GM10266 (cell line): ENCODE results near the gene ERAS.
"Not testable (repeated sequence)": the region's sequence is repeated elsewhere in the genome, so short reads cannot be mapped to it uniquely, and the experiment has no call there.

Experiments used
- DNase-seq: peaks from one replicate; pipeline ENCODE4 v3.0.0; 2012; ENCODE audit errors: extremely low spot score
- TF ChIP-seq, protein P1 (sequence below): IDR thresholded peaks from 2 replicates; pipeline ENCODE4 v1.5.1; 2012; ENCODE audit warnings: mild to moderate bottlenecking, low read depth; ENCODE audit not compliant: control insufficient read depth, insufficient read depth; ENCODE audit errors: missing control alignments

ERAS gene

DNA sequence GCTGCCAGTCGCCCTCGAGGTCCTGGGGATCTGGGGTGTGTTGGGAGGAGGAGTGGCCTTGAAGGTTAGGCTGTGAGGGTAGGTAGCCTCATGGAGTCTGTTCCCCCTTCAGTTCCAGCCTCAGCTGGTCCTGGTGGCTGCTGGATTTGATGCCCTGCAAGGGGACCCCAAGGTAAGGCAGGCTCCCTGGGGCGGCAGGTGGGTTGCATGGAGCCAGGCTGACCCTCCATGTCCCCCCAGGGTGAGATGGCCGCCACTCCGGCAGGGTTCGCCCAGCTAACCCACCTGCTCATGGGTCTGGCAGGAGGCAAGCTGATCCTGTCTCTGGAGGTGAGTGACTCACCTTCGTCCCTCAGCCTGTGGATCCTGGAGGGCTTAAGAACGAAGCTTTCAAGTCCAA is 11.6 kb upstream of the ERAS start:
- no peak for DNase-seq
- TF ChIP-seq, protein P1, sequence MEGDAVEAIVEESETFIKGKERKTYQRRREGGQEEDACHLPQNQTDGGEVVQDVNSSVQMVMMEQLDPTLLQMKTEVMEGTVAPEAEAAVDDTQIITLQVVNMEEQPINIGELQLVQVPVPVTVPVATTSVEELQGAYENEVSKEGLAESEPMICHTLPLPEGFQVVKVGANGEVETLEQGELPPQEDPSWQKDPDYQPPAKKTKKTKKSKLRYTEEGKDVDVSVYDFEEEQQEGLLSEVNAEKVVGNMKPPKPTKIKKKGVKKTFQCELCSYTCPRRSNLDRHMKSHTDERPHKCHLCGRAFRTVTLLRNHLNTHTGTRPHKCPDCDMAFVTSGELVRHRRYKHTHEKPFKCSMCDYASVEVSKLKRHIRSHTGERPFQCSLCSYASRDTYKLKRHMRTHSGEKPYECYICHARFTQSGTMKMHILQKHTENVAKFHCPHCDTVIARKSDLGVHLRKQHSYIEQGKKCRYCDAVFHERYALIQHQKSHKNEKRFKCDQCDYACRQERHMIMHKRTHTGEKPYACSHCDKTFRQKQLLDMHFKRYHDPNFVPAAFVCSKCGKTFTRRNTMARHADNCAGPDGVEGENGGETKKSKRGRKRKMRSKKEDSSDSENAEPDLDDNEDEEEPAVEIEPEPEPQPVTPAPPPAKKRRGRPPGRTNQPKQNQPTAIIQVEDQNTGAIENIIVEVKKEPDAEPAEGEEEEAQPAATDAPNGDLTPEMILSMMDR, result no peak

DNA sequence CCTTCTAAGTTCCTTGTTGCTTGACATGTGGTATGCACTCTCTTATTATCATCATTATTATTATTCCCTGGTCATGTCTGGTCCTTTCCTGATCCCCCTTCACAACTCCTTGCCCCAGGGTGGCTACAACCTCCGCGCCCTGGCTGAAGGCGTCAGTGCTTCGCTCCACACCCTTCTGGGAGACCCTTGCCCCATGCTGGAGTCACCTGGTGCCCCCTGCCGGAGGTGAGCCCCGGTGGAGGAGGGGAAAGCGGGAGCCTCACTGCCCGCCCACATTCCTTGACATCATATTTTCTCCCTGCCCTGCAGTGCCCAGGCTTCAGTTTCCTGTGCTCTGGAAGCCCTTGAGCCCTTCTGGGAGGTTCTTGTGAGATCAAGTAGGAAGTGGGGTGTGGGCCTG is 11.0 kb upstream of the ERAS start:
- TF ChIP-seq, protein P1, result no peak
- DNase-seq, result no peak

DNA sequence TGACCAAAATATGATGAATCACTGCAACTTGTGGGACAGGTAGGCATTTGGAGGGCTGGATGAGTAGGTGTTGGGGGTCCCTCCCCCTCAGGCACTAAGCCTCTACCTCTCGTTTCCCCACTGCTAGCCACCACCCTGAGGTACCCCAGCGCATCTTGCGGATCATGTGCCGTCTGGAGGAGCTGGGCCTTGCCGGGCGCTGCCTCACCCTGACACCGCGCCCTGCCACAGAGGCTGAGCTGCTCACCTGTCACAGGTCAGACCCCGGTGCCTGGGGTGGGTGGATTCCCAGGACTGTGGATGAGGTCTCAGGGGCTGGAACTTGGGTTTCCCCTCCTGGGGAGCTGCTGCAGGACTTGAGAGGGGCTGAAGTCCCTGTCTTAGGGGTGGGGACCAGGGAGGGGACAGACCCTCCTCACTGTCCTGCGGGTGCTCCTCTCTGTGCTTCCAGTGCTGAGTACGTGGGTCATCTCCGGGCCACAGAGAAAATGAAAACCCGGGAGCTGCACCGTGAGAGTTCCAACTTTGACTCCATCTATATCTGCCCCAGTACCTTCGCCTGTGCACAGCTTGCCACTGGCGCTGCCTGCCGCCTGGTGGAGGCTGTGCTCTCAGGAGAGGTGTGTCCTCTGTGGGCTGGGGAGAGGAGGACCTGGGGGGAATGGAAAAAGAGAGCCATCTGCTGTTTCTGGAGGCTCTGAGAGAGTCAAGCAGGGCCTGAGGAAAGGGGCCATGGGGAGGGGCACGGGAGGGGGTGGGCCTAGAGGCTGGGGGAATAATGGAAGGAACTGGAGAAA is 10.1 kb upstream of the ERAS start:
- TF ChIP-seq, protein P1, result no peak
- DNase-seq, result no peak

DNA sequence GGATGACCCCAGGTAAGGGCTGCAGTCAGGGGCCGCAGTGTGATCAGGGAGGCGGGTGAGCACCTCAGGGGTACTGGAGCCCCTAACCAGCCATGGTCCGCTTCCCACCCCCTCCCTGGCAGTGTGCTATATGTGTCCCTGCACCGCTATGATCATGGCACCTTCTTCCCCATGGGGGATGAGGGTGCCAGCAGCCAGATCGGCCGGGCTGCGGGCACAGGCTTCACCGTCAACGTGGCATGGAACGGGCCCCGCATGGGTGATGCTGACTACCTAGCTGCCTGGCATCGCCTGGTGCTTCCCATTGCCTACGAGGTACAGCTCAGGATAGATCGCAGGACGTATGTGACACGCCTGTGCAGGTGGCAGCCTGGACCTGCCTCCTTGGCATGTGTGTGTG is 8.2 kb upstream of the ERAS start:
- no peak for DNase-seq
- TF ChIP-seq, protein P1, result no peak

DNA sequence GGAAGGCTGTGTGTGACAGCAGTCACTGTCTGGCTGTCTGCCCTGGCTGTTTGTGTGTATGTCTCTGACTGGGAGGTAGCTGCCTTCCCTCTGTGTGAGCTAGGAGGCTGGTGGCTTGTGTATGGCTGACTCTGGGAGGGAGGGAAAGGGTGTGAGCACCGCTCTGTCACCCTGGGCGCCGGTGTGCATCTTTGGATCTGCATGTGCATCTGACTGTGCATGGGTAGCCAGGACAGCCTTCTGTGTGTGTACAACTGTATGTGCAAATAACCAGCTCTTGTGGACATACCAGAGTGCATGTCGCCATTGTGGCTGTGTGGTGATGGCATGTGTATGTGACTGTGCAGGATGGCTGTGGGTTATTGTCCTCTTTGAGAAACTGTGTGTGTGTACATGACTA is 7.4 kb upstream of the ERAS start:
- DNase-seq, result no peak
- TF ChIP-seq, protein P1, result no peak

DNA sequence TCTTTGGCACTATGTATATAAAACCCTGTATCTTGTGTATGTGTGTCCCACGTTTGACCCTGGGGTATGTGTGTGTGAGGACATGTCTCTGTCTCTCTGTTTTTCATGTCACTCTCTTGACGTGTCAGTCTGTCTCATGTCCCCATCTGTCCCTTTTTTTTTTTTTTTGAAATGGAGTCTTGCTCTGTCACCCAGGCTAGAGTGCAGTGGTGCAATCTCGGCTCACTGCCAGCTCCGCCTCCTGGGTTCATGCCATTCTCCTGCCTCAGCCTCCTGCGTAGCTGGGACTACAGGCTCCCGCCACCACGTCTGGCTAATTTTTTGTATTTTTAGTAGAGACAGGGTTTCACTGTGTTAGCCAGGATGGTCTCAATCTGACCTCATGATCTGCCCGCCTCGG is 6.9 kb upstream of the ERAS start:
- DNase-seq, result not testable (repeated sequence)

DNA sequence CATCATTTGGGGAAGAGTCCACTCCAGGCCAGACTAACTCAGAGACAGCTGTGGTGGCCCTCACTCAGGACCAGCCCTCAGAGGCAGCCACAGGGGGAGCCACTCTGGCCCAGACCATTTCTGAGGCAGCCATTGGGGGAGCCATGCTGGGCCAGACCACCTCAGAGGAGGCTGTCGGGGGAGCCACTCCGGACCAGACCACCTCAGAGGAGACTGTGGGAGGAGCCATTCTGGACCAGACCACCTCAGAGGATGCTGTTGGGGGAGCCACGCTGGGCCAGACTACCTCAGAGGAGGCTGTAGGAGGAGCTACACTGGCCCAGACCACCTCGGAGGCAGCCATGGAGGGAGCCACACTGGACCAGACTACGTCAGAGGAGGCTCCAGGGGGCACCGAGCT is 3.3 kb upstream of the ERAS start:
- DNase-seq, result no peak
- TF ChIP-seq, protein P1, result no peak

DNA sequence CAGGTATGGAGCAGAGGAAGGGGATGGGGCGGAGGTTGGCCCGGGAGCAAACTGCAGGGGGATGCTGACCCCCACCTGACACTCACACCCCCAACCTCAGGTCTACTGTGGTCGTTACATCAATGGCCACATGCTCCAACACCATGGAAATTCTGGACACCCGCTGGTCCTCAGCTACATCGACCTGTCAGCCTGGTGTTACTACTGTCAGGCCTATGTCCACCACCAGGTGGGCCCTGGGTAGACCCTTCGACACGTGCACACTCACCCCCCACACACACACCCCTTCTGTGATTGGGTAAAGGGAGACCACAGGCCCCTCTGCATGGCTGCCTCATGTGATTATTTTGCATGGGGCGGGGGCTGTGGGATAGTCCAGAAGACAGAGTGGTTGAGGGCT is 2.2 kb upstream of the ERAS start:
- TF ChIP-seq, protein P1, result no peak
- DNase-seq, result no peak
